Ramos (cell line): ENCODE data around the gene C11orf97.

Experiments used
- in situ Hi-C: fragments of 300-500 bp; cut with MboI; formaldehyde crosslinking; loops from one replicate; pipeline ENCODE4 v1.14.3; 2022; ENCODE audit warnings: low sequenced_read_pairs; ENCODE audit not compliant: unreplicated experiment

C11orf97 gene, protein sequence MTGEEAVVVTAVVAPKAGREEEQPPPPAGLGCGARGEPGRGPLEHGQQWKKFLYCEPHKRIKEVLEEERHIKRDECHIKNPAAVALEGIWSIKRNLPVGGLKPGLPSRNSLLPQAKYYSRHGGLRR

DNA sequence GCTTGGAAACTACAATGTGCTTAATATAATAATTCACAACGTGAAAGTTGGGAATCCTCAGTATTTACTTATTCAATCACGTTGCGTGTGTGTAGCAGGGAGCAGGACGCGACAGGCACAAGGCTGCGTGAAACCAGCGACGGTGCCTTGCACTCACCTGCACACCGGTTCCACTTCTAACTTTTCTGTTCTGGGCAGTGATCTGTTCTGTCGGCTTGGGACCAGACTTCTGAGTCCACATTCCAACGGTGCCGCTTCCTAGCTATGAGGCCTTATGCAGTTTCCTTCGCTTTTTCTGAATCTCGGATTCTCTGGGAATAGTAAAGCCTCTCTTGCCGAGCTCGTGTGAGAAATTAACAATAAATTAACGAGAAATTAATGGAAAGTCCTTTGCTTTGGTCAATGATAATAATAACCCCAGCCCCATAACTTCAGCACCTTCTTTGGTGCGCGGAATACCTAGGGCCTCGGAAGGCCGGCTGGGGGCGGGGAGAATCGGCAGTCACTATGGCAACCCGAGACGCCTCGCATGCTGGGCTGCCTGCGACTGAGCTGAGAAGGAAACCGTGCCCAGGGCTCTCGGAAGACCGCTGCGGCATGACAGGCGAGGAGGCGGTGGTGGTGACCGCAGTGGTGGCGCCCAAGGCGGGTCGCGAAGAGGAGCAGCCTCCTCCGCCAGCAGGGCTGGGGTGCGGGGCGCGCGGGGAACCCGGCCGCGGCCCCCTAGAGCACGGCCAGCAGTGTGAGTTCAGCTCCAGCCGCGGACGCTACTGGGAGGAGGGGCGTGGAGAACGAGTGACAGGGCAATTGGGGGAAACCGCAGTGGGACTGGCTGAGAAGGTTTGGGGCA lies at the start of gene C11orf97:
C11orf97 (plus strand) TSS at position 530 of the 850 bp plus-strand sequence; CDS start at position 598, 68 bp downstream.
- in situ Hi-C loops: loop anchor here (25.0 kb wide), 1 partner anchor 600 kb away; no protein-coding TSS in a partner anchor

DNA sequence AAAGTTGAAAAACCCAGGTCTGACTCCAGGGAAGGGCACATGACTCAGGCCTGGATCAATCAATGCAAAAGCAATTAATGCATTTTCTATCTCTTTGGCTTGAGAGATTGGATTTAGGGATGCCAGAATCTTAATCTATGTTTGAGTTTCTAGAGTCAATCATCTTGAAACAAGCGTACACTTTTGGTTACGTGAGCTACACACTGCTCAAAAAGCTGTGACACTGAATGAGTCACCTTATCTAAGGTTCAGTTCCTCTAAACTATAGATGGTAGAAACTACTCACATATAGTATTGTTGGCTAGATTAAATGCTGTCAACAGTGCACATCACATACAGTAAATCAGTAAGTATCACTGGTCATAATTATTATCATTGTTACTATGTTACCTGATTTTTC lies 42.8 kb upstream of the C11orf97 start:
- in situ Hi-C loops: no loop called here

DNA sequence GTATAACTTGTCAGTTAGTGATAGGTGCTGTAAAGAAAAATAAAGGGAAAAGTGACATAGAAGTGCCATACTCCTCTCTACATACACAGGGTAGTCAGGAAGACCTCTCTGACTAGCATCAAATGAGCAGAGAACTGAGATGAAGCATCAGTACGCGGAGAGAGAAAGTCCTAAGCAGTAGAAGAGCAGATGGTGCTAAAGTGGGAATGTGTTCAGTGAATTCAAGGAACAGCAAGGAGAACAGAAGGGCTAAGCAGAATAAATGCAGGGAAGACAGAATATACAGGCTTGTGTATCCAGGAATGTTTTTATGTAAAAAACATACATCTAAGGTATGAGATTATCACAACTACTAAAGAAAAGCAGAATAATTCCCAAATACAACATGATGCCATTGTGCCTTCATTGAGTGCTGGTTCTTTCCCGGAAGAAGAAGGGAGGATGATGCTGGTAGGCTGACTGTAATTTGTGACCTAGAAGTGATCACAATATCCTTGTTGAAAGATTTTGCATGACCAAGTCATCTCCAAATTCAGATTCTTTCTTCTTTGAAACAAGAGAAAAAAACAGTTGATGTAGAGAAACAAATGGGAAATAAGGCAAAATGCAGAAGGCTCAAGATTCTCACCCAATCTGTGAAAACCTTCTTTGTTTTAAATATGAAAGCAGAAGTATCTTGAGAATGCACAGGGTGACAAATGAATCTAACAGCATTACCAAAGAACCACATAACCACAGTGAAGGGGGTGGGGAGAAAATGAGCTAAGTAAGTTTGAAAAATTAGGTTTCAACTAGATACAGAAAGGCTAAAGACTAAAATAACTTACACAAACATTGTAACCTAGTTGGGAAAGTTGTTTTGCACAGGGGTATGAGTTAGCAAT lies 39.1 kb upstream of the C11orf97 start:
- in situ Hi-C loops: no loop called here

DNA sequence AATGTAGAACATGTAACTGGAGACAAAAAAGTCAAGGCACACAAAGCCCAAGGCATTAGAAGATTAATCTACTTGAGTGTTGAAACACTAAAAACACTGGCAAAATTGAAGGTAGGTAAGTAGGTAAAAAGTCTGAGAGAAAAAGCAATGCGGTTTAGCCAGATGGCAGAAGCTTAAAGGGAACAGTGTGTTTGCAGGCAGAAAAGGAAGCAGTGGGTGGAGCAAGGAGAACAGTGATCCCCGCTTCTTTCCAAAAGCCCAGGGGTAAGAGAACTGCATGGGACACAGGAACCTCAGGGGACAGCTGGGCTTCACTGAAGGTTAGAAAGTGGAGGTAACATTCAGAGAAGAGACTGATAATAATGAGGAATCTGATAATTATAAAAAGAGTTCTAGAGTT lies 34.6 kb upstream of the C11orf97 start:
- in situ Hi-C loops: loop anchor here (25.0 kb wide), 1 partner anchor 790 kb away; no protein-coding TSS in a partner anchor

DNA sequence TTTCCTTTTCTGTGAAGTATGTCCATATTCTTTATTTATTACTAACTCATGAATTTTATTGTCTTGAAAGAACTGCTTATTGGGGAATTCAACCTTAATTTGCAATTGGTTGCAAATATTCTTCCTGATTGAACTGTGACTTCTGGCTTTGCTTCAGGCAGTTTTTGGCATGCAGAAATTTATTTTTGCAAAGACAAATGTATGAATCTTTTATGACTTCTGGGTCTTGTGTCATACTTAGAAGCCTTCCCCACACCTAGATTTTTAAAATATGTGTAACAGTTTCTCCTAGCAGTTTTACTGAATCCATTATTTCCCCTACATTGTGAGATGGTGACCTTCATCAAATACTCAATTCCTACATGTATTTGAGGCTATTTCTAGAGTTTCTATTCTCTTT lies 30.9 kb upstream of the C11orf97 start:
- in situ Hi-C loops: loop anchor here (25.0 kb wide), 1 partner anchor 794 kb away; no protein-coding TSS in a partner anchor

DNA sequence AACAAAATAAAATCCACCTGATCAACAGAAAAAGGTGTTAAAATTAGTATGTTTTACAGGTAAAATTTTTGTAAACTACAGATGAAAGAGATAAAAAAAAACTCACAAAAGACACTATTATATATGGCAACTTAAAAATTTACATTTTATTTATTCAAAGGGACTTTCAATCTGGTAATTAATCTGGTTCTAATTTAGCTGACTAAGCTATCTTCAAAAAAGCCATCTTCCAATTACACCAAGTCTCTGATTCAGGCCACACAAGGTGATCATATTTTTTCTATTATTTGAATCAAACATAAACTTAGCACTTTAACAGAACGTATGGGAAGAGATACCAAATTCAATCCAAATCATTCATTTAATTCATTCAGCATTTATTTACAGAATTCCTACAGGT lies 26.2 kb upstream of the C11orf97 start:
- in situ Hi-C loops: loop anchor here (25.0 kb wide), 1 partner anchor 799 kb away; no protein-coding TSS in a partner anchor

DNA sequence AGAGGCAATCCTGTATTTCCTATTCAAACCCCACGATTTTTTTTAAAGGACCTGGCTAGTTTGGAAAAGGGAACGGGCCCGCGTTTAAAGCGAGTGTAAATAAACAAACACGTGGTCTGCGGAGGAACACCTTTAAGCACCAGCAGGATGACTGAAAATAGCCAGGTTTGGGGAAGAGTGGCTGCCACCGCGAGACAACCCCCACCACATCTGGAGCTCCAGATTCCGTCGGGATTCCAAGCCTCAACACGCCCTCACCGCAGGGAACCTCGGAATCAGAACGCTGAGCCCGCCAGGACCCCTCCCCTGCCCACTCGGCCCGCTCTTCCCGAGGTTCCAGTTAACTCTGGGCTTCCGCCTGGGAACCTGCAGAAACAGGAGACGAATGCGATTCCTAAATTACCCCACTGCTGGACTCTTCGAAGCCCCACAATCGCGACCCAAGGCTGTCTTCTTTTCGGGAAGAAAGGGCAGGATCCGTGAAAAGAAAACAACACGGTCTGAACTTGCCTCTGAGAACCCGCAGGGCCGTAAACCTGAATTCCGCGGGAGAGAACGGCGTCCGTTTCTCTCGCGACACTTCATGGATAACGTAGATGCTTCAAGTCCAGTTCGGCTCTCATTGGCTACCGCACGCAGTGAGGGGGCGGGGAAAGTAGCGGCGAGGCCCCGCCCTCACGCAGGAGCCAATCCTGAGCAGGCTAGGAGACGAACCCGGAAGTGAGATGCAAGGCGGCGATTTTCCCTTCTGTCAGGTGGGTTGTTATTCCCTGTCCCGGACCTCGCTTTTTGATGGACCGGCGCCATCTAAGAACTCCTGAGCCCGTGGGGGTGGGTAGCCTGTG lies 18.8 kb upstream of the C11orf97 start, which contains the start of the genes ANKRD49 and MRE11:
ANKRD49 (plus strand) TSS at position 704 of the 845 bp plus-strand sequence. CDS start 2,710 bp downstream, outside the sequence.
MRE11 (minus strand) TSS at position 564 of the 845 bp plus-strand sequence. CDS start 1,043 bp downstream, outside the sequence.
- in situ Hi-C loops: loop anchor here (25.0 kb wide), 1 partner anchor 806 kb away; no protein-coding TSS in a partner anchor

DNA sequence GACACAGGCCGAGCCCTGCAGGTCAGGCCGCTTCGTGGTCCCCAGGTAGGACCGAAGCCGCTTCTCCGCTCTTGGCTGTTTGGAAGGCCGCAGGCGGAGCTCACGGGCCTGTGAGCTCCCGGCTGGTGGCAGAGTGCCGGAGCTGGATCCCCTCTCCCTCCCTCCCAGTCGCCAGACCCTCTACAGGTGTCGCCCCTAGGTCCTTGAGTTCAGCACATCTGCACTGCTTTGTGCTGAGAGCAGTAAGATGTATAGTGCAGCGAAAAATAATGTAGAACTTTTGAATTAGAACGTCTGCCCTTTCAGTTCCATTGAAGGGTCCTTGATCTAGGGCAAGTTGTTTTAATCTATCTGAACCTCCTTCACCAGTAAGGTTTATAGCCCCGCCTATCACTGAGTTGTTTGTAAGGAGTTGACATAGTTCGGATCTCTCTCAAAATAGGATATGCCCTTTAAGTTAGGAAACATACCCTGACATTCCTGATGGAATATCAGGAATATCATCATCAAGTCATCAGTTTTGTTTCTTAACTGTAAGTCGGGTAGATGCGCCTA lies 18.1 kb upstream of the C11orf97 start:
- in situ Hi-C loops: loop anchor here (25.0 kb wide), 1 partner anchor 807 kb away; no protein-coding TSS in a partner anchor

DNA sequence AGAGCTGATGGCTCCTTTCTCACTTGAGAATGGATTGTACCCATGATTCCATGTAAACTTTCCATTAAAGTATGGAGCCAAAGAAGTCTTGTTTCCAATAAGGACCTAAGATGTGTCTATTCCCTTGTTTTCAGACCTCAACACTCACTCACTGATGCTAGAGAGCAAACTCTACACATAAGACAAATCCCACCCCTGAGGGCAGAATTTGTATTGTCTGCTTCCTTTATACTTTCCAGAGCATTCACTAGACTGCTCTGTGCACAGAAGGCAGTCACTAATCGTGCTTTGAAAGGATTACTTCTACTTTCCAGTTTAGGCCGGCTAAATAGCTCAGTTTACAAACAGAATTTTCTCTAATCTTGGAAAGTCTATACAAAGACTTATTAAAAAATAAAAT lies 12.1 kb upstream of the C11orf97 start:
- in situ Hi-C loops: loop anchor here (10.0 to 25.0 kb wide), 3 partner anchors 175 to 588 kb away; no protein-coding TSS in a partner anchor

DNA sequence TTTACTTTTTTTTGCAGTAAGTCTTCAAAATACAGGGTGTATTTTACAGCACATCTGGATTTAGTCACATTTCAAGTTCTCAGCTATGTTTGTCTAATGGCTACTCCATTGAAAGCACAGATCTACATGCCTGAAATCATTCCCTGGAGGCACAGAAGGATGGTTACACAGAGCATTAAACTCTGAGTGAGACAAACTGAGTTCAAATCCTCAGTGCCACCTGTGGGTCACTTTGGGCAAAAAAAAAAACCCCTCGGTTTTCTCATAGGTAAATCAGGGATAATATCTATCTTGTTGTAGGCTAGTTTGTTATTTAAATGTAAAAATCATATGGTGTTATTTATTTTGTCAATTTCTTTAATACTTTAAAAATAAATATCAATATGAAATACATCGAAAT lies 10.7 kb upstream of the C11orf97 start:
- in situ Hi-C loops: loop anchor here (10.0 to 25.0 kb wide), 3 partner anchors 177 to 589 kb away; no protein-coding TSS in a partner anchor

DNA sequence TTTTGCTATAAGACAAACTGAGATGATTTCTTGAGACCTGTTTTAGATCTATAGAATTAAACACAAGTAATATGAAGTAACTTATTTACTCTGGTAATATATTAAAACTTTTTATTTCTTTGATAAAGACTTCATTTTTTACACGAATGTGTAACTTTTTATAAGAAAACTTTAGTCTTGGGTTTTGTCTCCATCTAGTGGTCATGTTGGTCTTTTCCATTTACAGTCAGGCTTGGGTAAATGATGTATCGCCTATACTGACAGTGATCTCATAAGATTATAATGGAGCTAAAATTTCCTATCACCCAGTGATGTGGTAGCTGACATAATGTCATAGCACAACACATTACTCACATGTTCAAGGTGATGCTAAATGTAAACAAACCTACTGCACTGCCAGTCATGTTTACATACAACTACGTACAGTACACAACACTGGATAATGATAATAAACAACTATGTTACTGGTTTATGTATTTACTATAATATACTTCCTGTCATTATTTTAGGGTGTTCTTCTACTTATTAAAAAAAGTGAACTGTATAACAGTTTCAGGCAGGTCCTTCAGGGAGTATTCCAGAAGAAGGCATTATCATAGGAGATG lies 7.5 kb upstream of the C11orf97 start:
- in situ Hi-C loops: loop anchor here (10.0 to 25.0 kb wide), 3 partner anchors 180 to 592 kb away; no protein-coding TSS in a partner anchor

DNA sequence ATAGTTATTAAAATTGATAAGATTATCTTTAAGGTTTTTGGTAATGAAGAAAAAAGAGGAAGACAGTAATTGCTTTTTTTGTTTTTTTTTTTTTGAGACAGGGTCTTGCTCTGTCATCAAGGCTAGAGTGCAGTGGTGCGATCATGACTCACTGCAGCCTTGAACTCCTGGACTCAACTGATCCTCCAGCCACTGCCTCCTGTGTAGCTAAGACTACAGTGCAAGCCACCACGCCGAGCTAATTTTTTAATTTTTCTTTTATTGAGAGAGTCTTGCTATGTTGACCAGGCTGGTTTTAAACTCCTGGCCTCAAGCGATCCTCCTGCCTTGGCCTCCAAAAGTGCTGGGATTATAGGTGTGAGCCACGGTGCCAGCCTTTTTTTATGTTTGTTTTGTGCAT lies 5.7 kb upstream of the C11orf97 start:
- in situ Hi-C loops: loop anchor here (10.0 to 25.0 kb wide), 3 partner anchors 182 to 594 kb away; no protein-coding TSS in a partner anchor

DNA sequence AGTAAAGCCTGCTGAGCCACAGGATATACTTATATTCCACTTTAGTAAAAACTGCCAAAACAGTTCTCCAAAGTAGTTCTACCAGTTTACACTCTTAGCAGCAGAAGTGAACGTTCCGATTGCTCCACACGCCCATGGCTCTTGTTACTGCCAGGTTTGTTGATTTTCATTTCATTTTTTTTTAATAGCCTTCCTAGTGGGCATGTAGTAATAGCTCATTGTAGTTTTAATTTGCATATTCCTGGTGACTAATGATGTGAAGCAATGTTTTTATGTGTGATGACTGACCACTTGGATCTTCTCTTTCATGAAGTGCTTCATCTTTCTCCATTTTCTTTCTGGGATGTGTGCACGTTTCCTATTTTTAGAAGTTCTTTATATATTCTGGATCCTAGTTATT lies 4.8 kb upstream of the C11orf97 start:
- in situ Hi-C loops: loop anchor here (10.0 to 25.0 kb wide), 3 partner anchors 183 to 595 kb away; no protein-coding TSS in a partner anchor

DNA sequence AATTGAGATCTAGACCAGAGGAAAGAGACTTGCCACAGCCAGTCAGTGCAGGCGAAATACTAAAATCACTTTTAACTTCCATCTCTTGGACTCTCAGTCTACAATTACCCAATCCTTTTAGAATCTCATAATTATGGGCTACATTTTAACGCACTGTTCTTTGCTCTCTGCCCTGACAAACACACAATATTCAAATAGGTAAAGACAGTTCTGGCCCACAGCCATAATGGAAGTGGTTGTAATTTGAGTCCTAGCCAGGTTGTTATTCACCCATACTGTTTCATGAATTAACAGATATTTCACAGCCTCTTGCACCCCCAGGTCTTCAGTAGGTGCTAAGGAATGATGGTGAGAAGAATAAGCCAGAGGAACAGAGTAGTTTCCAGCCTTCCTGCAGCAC lies 830 bp downstream of the C11orf97 start:
- in situ Hi-C loops: loop anchor here (25.0 kb wide), 1 partner anchor 601 kb away; no protein-coding TSS in a partner anchor

DNA sequence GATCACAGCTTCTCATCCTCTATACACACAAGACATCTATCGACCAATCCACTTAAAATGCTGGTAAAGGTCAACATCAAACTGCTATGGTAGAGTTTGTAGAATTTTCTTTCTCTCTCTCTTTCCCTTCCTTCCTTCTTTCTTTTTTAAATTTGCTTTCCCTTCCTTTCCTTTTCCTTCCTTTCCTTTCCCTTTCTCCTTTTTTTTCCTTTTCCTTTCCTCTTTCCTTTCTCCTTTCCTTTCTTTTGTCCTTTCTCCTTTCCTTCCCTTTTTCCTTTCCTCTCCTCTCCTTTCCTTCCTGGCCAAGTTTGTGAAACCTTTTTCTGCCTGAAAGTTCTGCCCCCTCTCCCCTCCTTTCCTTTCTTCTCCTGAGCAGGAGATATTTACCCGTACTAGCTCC lies 3.1 kb downstream of the C11orf97 start:
- in situ Hi-C loops: loop anchor here (25.0 kb wide), 1 partner anchor 603 kb away; no protein-coding TSS in a partner anchor

DNA sequence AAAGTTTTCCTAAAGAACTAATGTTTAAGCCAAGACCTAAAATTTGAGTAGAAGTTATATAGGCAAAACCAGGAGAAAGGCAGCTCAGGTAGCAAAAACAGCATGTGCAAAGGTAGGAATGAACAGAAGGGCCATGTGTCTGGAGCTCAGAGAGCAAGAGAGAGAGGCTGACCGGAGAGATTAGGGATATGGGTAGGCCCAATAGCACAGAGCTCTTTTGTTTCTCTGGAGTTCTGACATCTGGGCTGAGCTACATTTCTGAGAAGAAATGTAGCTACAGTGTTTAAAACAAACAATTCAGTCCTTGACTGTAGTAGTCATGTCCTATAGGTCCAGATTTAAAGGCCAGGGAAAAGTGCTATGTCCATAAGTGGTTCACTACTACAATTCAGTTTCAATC lies 4.5 kb downstream of the C11orf97 start:
- in situ Hi-C loops: loop anchor here (25.0 kb wide), 1 partner anchor 604 kb away; no protein-coding TSS in a partner anchor

DNA sequence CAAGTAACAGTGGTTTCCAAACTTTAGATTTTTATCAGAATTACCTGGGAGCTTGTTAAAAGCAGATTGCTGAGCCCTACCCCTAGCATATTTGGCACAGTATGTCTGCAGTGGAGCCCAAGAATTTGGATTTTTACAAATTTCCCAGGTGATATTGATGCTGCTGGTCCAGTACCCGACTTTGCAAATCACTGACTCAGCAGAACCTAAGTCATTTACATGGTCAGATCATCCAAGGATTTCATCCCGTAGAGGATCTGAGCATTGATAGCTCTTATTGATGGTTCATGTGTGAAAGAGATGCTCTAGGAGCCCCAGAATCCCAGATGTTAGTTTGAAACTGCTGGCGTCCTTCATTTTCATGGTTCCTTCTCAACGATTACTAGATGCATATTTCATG lies 6.0 kb downstream of the C11orf97 start:
- in situ Hi-C loops: loop anchor here (25.0 kb wide), 1 partner anchor 606 kb away; no protein-coding TSS in a partner anchor
